NK-92 (cell line): ENCODE data around the gene KLHL18.
"Not testable (repeated sequence)": the region's sequence is repeated elsewhere in the genome, so short reads cannot be mapped to it uniquely, and the experiment has no call there.

Source experiments
- DNase-seq: peaks from one replicate; lab custom pipeline; 2025; ENCODE audit not compliant: unreplicated experiment; lab: John Stamatoyannopoulos, UW

Gene KLHL18

GRCh38 chr3:47356201-47356600 lies 73.5 kb downstream of the KLHL18 start:
- no peak for DNase-seq

DNA sequence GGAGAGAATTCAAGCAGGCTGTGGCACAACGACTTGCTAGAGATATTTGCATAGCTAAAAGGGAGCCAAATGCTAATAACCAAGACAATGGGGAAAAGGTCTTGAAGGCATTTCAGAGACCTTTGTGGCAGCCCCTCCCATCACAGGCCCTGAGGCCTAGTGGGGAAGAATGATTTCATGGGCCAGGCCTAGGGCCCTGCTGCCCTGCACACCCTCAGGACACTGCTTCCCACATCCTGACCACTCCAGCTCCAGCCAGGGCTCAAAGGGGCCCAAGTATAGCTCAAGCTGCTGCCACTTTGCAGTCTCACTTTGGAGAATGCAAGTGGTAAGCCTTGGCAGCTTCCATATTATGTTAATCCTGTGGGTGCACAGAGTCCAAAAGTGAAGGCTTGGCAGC lies 76.6 kb downstream of the KLHL18 start:
- DNase-seq, result no peak

DNA sequence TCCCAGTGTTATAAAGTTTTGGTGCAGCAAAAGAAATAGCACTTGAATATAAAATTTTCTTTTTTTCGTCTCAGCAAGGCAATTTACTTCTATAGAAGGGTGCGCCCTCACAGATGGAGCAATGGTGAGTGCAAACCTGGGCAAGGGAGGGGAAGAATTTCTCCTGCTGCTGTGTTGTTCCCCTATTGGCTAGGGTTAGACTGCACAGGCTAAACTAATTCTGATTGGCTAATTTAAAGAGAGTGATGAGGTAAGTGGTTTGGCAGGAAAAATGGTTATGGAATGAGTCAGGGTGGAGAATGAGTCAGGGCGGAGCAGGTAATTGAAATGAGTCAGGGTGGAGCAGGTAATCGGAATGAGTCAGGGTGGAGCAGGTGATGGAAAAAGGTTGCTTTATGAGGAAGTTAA lies 77.4 kb downstream of the KLHL18 start:
- not testable (repeated sequence) for DNase-seq

GRCh38 chr3:47362701-47363100 lies 80.0 kb downstream of the KLHL18 start:
- no peak for DNase-seq

GRCh38 chr3:47365213-47366153 lies 82.7 kb downstream of the KLHL18 start:
- no peak for DNase-seq

DNA sequence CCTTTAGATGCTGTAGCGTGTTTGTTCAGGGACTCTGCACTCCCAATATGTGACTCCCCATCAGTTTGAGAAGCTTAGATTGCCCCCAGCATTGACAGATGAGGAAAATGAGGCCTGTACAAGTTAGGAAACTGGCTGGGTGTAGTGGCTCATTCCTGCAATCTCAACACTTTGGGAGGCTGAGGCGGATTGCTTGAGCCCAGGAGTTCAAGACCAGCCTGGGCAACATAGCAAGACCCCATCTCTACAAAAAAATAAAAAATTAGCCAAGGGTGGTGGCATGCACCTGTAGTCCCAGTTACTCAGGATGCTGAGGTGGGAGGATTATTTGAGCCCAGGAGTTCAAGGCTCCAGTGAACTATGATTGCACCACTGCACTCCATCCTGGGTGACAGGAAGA lies 84.1 kb downstream of the KLHL18 start:
- no peak for DNase-seq

GRCh38 chr3:47367631-47368030 lies 84.9 kb downstream of the KLHL18 start:
- no peak for DNase-seq

DNA sequence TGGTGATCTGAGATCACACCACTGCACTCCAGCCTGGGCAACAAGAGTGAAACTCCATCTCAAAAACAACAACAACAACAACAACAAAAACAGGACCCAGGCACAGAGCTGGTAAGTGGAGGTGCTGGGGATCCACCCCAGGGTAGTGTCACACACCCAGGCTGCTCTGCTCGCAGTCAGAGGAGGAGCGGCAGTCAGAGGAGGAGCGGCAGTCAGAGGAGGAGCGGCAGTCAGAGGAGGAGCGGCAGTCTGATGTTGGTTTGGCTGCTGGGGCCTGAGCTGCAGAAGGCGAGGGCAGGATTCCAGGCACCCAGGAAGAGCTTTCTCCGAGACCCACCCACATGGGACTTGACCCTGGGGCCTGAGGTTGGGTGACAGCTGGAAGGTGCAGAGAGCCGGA lies 87.3 kb downstream of the KLHL18 start:
- not testable (repeated sequence) for DNase-seq

DNA sequence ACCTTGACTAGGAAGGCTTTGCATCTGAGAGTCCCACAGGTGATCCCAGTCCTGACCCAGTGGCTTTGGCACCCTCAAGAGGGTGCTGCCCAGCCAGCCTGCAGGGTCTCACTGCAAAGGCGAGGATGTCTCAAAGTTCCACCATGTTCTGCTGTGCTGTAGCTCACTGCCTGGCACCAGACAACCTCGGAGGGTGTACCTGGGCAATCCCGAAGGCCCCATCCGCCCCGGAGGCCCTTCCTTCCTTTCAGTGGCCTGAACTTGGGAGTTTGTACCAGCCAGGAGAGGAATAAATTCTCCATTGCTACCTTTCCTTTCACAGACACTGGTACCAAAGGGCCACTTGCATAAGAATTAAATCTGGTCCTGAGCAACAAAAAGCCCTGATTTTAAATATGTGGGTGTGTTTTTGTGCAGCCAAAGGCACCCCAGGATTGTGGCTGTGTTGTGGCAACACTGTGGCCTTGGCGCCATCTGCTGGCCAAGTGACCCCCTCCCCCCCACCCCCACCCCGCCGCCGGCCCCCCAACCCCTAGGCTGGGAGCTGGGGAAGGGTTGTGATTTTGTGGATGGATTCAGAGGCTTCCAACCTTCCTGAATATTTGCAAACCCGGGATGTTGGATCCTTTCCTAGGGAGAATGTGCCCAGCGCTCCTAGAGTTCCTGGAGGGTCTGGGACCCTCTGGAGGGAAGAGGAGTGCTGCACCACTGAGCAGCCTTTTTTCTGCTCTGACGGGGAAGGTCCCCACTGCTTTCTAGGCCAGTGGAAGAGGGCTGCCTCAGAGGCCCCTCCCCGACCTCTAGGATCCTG lies 88.3 kb downstream of the KLHL18 start:
- DNase-seq, result no peak

- no peak for DNase-seq
Measured at GRCh38 chr3:47374587-47374986, 91.8 kb downstream of the KLHL18 start.

DNA sequence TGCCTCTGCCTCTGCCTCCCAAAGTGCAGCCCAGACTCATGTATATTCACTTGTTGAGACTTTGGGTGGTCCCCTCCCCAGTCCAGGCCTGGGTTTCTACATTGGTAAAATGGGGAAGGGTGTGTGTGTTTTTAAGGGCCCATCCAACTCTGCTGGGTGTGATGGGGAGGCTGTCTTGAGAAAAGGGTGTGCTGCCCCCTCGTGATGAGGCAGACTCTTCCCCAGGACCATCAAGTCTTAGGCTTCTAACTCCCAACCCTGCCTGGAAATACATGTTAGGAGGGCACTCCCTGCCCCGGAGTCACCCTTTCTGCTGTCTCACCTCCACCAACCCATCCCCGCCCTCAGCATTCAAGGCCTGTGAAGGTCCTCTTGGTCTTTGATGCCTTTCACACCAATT lies 93.6 kb downstream of the KLHL18 start:
- no peak for DNase-seq

GRCh38 chr3:47377186-47377585 lies 94.4 kb downstream of the KLHL18 start:
- DNase-seq, result no peak

- no peak for DNase-seq
Measured at GRCh38 chr3:47378869-47379268, 96.1 kb downstream of the KLHL18 start.

DNA sequence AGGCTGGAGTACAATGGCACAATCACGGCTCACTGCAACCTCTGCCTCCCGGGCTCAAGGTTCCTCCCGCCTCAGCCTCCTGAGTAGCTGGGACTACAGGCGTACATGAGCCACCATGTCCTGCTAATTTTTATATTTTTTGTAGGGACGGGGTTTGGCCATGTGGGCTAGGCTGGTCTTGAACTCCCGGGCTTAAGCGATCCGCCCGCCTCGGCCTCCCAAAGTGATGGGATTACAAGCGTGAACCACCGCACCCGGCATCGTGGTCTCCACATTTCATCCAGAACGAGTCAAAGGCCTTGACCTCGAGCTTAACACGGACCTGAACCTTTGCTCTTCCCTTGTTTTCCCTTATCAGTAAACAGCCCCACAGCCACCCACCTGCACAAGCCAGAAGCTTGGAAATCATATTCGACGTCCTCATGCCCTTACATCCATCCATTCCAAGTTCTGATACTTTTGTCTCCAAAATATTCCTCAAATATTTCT lies 96.7 kb downstream of the KLHL18 start:
- no peak for DNase-seq

DNA sequence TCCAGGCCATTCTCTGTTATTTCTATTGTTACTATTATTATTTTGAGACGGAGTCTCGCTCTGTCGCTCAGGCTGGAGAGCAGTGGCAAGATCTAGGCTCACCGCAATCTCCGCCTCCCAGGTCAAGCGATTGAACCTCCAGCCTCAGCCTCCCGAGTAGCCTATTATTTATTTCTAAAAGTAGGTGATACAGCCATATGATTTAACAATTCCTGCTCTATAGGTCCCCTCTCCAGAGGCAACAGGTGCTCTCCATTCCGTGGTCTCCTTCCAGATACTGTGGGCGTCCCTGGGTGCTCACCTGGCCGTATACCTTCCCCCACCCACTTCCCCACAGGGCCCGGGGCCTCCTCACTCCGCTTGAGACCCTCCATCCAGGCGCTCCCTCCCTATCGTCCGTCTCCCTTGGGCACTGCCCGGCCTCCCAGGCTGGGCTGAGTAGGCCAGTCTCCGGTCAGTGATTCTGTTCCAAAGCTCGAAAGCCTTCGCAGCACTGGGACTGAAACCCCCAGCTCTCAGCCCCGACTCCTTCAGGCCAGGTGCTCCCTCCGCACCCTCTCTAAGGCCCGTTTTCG lies 97.4 kb downstream of the KLHL18 start:
- no peak for DNase-seq

GRCh38 chr3:47380601-47381316 lies 98.0 kb downstream of the KLHL18 start, which contains the start of gene PTPN23:
Gene PTPN23, plus strand, starts transcription at chr3:47381021. Its CDS starts 76 bp downstream, at chr3:47381097.
- DNase-seq, result peak; percentile 82

- DNase-seq, result no peak
Measured at GRCh38 chr3:47381317-47382157, 98.8 kb downstream of the KLHL18 start.

DNA sequence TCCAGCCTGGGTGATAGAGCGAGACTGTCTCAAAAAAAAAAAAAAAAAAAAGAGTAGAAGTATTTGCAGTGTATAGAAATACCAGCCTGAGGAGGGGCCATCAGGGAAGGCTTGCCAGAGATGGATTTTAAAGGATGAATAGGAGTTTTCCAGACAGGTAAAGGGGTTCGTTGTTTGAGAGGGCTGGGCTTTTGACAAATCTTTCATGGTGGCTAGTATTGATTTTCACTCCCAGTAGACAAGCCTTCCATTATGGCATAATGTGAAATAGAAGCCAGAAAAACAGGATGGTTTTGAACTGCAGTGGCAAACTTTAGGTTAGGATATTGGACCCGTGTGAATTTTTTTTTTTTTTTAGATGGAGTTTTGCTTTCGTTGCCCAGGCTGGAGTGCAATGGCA lies 101.7 kb downstream of the KLHL18 start:
- DNase-seq, result no peak

GRCh38 chr3:47385007-47385406 lies 102.3 kb downstream of the KLHL18 start:
- no peak for DNase-seq

DNA sequence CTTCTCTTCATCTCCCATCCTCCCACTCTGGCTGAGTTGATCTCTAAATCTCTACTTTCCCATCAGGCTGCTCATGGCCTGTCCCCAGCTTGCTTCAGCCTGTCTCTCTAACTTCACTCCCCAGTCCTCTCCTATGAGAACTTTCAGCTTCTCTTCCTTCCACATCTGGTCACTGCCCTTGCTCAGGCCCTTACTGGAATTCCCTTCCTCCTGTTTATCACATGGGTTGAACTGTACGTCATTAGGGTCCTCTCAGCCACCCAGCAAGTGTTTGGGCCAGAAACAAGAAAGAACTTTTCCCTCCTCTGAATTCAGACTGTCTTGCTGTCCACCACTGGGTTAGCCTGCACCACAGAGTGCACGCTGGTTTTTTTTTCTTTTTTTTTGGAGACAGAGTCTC lies 103.1 kb downstream of the KLHL18 start:
- DNase-seq, result no peak
